H9 (cell line): Measurements from ENCODE around the gene EXOC2. TPM values are rescaled to one million over a fixed set of nuclear protein-coding genes. Genes with fewer than 3 reads are reported as not detected.

ENCODE experiments used
- DNase-seq: peaks from one replicate; pipeline ENCODE4 v3.0.0-alpha.2; 2017
- H2AFZ ChIP-seq: one replicate; pipeline ENCODE4 v1.6.1; 2013; ENCODE audit warnings: mild to moderate bottlenecking, low read length, control low read depth, moderate library complexity
- H2AK5ac ChIP-seq: 2 replicates; pipeline ENCODE4 v1.6.1; 2013; ENCODE audit warnings: low read length, control low read depth, mixed read lengths; ENCODE audit not compliant: insufficient read length
- H2BK120ac ChIP-seq: one replicate; pipeline ENCODE4 v1.6.1; 2013; ENCODE audit warnings: low read depth, mild to moderate bottlenecking, low read length, control low read depth, inconsistent platforms; ENCODE audit not compliant: poor library complexity, severe bottlenecking
- H2BK12ac ChIP-seq: 2 replicates; pipeline ENCODE4 v1.6.1; 2013; ENCODE audit warnings: low read length, control low read depth, mixed read lengths, low read depth; ENCODE audit not compliant: insufficient read length
- H2BK15ac ChIP-seq: 2 replicates; pipeline ENCODE4 v1.6.1; 2013; ENCODE audit warnings: low read depth, low read length, control low read depth
- H2BK20ac ChIP-seq: one replicate; pipeline ENCODE4 v1.6.1; 2013; ENCODE audit warnings: low read depth, mild to moderate bottlenecking, low read length, control low read depth, inconsistent platforms; ENCODE audit not compliant: poor library complexity, severe bottlenecking
- H2BK5ac ChIP-seq: 2 replicates; pipeline ENCODE4 v1.6.1; 2013; ENCODE audit warnings: low read length, control low read depth, mixed read lengths; ENCODE audit not compliant: insufficient read length
- H3K14ac ChIP-seq: 2 replicates; pipeline ENCODE4 v1.6.1; 2013; ENCODE audit warnings: low read length, control low read depth; ENCODE audit not compliant: insufficient read depth
- H3K18ac ChIP-seq: 2 replicates; pipeline ENCODE4 v1.6.1; 2013; ENCODE audit warnings: low read depth, mild to moderate bottlenecking, mixed read lengths, low read length, control low read depth; ENCODE audit not compliant: insufficient read length
- H3K23ac ChIP-seq: 2 replicates; pipeline ENCODE4 v1.6.1; 2013; ENCODE audit warnings: low read length, control low read depth, mixed read lengths, low read depth; ENCODE audit not compliant: insufficient read length
- H3K23me2 ChIP-seq: 2 replicates; pipeline ENCODE4 v1.6.1; 2013; ENCODE audit warnings: low read depth, mild to moderate bottlenecking, mixed read lengths, low read length, control low read depth; ENCODE audit not compliant: insufficient read length, poor library complexity, severe bottlenecking
- H3K27ac ChIP-seq: 2 replicates; pipeline ENCODE4 v1.5.1; 2013; ENCODE audit warnings: low read length, control low read depth, mixed read lengths, low read depth; ENCODE audit not compliant: insufficient read length
- H3K27me3 ChIP-seq: 2 replicates; pipeline ENCODE4 v1.6.1; 2013; ENCODE audit warnings: low read length, control low read depth, inconsistent platforms; ENCODE audit not compliant: insufficient read depth
- H3K4ac ChIP-seq: 2 replicates; pipeline ENCODE4 v1.6.1; 2013; ENCODE audit warnings: low read depth, mild to moderate bottlenecking, control low read depth, inconsistent platforms, low read length, moderate library complexity
- H3K4me1 ChIP-seq: 2 replicates; pipeline ENCODE4 v1.6.1; 2013; ENCODE audit warnings: low read length, control low read depth, inconsistent platforms; ENCODE audit not compliant: insufficient read depth
- H3K4me2 ChIP-seq: 2 replicates; pipeline ENCODE4 v1.6.1; 2013; ENCODE audit warnings: low read length, control low read depth, mixed read lengths; ENCODE audit not compliant: insufficient read length, insufficient read depth
- H3K56ac ChIP-seq: 2 replicates; pipeline ENCODE4 v1.6.1; 2013; ENCODE audit warnings: low read depth, mild to moderate bottlenecking, mixed read lengths, low read length, control low read depth; ENCODE audit not compliant: insufficient read length
- H3K79me1 ChIP-seq: 2 replicates; pipeline ENCODE4 v1.6.1; 2013; ENCODE audit warnings: low read depth, mild to moderate bottlenecking, moderate library complexity, low read length, control low read depth, inconsistent platforms; ENCODE audit not compliant: insufficient read depth, poor library complexity, severe bottlenecking
- H3K79me2 ChIP-seq: 2 replicates; pipeline ENCODE4 v1.6.1; 2013; ENCODE audit warnings: low read length, control low read depth, inconsistent platforms; ENCODE audit not compliant: insufficient read depth
- H3K9ac ChIP-seq: 2 replicates; pipeline ENCODE4 v1.6.1; 2013; ENCODE audit warnings: low read length, control low read depth, mixed read lengths; ENCODE audit not compliant: insufficient read length; ENCODE audit errors: extremely low read depth
- H3K9me3 ChIP-seq: one replicate; pipeline ENCODE4 v1.6.1; 2013; ENCODE audit warnings: low read depth, low read length, inconsistent platforms; ENCODE audit not compliant: control insufficient read depth
- H3T11ph ChIP-seq: one replicate; pipeline ENCODE4 v1.6.1; 2013; ENCODE audit warnings: mild to moderate bottlenecking, low read length, control low read depth, inconsistent platforms
- H4K20me1 ChIP-seq: one replicate; pipeline ENCODE4 v1.6.1; 2013; ENCODE audit not compliant: control insufficient read depth, insufficient read length, insufficient read depth
- H4K5ac ChIP-seq: 2 replicates; pipeline ENCODE4 v1.6.1; 2013; ENCODE audit warnings: low read depth, mild to moderate bottlenecking, mixed read lengths, low read length, control low read depth; ENCODE audit not compliant: insufficient read length
- H4K8ac ChIP-seq: replicated peaks from 2 replicates; pipeline ENCODE4 v1.6.1; 2013; ENCODE audit warnings: low read length, control low read depth, mixed read lengths, low read depth; ENCODE audit not compliant: insufficient read length
- H4K91ac ChIP-seq: 2 replicates; pipeline ENCODE4 v1.6.1; 2013; ENCODE audit warnings: low read depth, mild to moderate bottlenecking, moderate library complexity, mixed read lengths, low read length, control low read depth; ENCODE audit not compliant: insufficient read length
- H3K27ac Mint-ChIP-seq, 3 experiments: 2 replicates in 2 of 3; 3 replicates in 1 of 3; pipeline ENCODE4 v1.8.0; 2020 to 2021; ENCODE audit warnings: mixed read lengths in 3 of 3, mild to moderate bottlenecking in 1 of 3, moderate library complexity in 1 of 3
- H3K27me3 Mint-ChIP-seq: 2 replicates; pipeline ENCODE4 v1.8.0; 2021; ENCODE audit warnings: low read depth, mild to moderate bottlenecking, moderate library complexity, mixed read lengths
- H3K36me3 Mint-ChIP-seq, 3 experiments: 2 replicates in 2 of 3; 3 replicates in 1 of 3; pipeline ENCODE4 v1.8.0; 2020 to 2021; ENCODE audit warnings: low read depth in 3 of 3, mixed read lengths in 3 of 3; ENCODE audit not compliant: insufficient read depth in 1 of 3
- H3K4me1 Mint-ChIP-seq, 2 experiments: 2 replicates each; pipeline ENCODE4 v1.8.0; 2020; ENCODE audit warnings: mixed read lengths in 2 of 2
- H3K4me3 Mint-ChIP-seq, 2 experiments: 2 replicates in 1 of 2; 3 replicates in 1 of 2; pipeline ENCODE4 v1.8.0; 2020 to 2021; ENCODE audit warnings: mild to moderate bottlenecking in 2 of 2, mixed read lengths in 2 of 2, moderate library complexity in 1 of 2
- H3K9me3 Mint-ChIP-seq, 2 experiments: 2 replicates in 1 of 2; 3 replicates in 1 of 2; pipeline ENCODE4 v1.8.0; 2020; ENCODE audit warnings: mild to moderate bottlenecking in 2 of 2, mixed read lengths in 2 of 2, moderate library complexity in 1 of 2
- WGBS: extraction: QIAGEN DNeasy Blood & Tissue Kit; methylation state at CpG from one replicate; pipeline ENCODE4 v1.1.7; 2013; ENCODE audit warnings: missing lambda C conversion rate, low lambda C conversion rate, mixed read lengths; ENCODE audit not compliant: insufficient read length; ENCODE audit errors: extremely low coverage; 5-methylcytosine and 5-hydroxymethylcytosine counted together
- total RNA-seq: library from RNA; stranded (reverse); gene quantifications from 2 replicates; pipeline ENCODE4 v1.2.1, GENCODE V29; 2021
- TF ChIP-seq, protein P1 (sequence below): fragments of 200-600 bp; sonication (generic); conservative IDR thresholded peaks from 3 replicates; pipeline ENCODE4 v1.8.0; 2021; ENCODE audit warnings: antibody characterized with exemption, mild to moderate bottlenecking

Gene EXOC2
- total RNA-seq, 1 experiment from 2014 or later = 29.9 TPM

DNA sequence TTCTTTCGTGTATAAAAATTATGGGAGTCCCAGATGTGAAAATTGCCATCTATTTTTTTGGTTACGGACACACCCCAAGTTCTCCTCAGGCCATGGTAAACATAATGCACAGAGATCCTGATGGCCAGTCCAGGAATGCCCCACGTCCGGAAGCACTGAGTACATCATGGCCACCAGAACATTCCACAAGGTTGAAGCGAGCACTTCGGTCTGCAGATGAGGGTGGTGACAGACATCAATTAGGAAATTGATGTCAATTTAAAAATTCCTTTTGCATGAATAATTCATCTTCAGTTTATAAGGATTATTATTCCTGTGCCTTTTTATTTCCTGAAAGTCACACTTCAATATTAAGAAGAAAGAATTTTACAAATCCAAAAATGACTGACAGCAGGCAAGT is 13.2 kb upstream of the EXOC2 start:
- no CpG with 5 or more reads among the region's 6 CpGs for WGBS
- H4K20me1 ChIP-seq = no peaks in the 10 kb centered on the region

More for the DNA sequence above, 13.2 kb upstream of the EXOC2 start:
- no peaks in the 10 kb centered on the region for H3K79me1 ChIP-seq
- no peak overlapping the region for H3K4ac ChIP-seq
- no peak overlapping the region for H4K5ac ChIP-seq
- DNase-seq = no peak
- peaks cover 7% of the 10 kb centered on the region for H3K23me2 ChIP-seq
- H3K4me2 ChIP-seq = no peak overlapping the region
- no peak overlapping the region for H2AK5ac ChIP-seq
- no peak overlapping the region for H2BK15ac ChIP-seq
- H3K4me1 ChIP-seq = peaks cover 8% of the 10 kb centered on the region
- no peak overlapping the region for H3K18ac ChIP-seq
- no peak overlapping the region for H3K27ac ChIP-seq
- H4K8ac ChIP-seq = no peak overlapping the region
- no peak overlapping the region for H3K14ac ChIP-seq
- no peaks in the 10 kb centered on the region for H3K9me3 ChIP-seq
- Mint-ChIP-seq H3K27ac (no peak overlapping the region; a peak in 1 of 7 replicates), H3K27me3 (peaks cover 12% of the 10 kb centered on the region), H3K4me3 (no peak overlapping the region), H3K36me3 (no peaks in the 10 kb centered on the region), H3K4me1 (peaks cover 34 to 53% of the 10 kb centered on the region in 2 experiments), H3K9me3 (no peaks in the 10 kb centered on the region; a peak in 1 of 5 replicates)
- no peaks in the 10 kb centered on the region for H3K27me3 ChIP-seq
- H3K23ac ChIP-seq = no peak overlapping the region
- H3K56ac ChIP-seq = no peak overlapping the region
- no peak overlapping the region for H2AFZ ChIP-seq
- no peak overlapping the region for H3T11ph ChIP-seq
- no peak overlapping the region for H2BK5ac ChIP-seq
- no peak overlapping the region for H2BK20ac ChIP-seq
- no peak overlapping the region for H3K9ac ChIP-seq
- TF ChIP-seq, protein P1, sequence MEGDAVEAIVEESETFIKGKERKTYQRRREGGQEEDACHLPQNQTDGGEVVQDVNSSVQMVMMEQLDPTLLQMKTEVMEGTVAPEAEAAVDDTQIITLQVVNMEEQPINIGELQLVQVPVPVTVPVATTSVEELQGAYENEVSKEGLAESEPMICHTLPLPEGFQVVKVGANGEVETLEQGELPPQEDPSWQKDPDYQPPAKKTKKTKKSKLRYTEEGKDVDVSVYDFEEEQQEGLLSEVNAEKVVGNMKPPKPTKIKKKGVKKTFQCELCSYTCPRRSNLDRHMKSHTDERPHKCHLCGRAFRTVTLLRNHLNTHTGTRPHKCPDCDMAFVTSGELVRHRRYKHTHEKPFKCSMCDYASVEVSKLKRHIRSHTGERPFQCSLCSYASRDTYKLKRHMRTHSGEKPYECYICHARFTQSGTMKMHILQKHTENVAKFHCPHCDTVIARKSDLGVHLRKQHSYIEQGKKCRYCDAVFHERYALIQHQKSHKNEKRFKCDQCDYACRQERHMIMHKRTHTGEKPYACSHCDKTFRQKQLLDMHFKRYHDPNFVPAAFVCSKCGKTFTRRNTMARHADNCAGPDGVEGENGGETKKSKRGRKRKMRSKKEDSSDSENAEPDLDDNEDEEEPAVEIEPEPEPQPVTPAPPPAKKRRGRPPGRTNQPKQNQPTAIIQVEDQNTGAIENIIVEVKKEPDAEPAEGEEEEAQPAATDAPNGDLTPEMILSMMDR = no peak
- H2BK12ac ChIP-seq = no peak overlapping the region
- no peaks in the 10 kb centered on the region for H3K79me2 ChIP-seq
- H4K91ac ChIP-seq = no peak overlapping the region
- H2BK120ac ChIP-seq = no peak overlapping the region
